HFFc6 (cell line): ENCODE data around the gene TMEM185A. TPM values are rescaled to one million over a fixed set of nuclear protein-coding genes. Genes with fewer than 3 reads are reported as not detected.

Experiments
- DNase-seq: peaks from one replicate; pipeline ENCODE4 v3.0.0-alpha.2; 2018
- H3K27ac Mint-ChIP-seq: 2 replicates; pipeline ENCODE4 v1.8.0; 2020; ENCODE audit warnings: mild to moderate bottlenecking, mixed read lengths
- H3K27me3 Mint-ChIP-seq: 2 replicates; pipeline ENCODE4 v1.8.0; 2021; ENCODE audit warnings: mild to moderate bottlenecking, moderate library complexity, mixed read lengths; ENCODE audit not compliant: insufficient read depth
- H3K36me3 Mint-ChIP-seq: 2 replicates; pipeline ENCODE4 v1.8.0; 2021; ENCODE audit warnings: low read depth, mixed read lengths
- H3K4me1 Mint-ChIP-seq: 2 replicates; pipeline ENCODE4 v1.8.0; 2020; ENCODE audit warnings: low read depth, mixed read lengths
- H3K4me3 Mint-ChIP-seq: 2 replicates; pipeline ENCODE4 v1.8.0; 2020; ENCODE audit warnings: mild to moderate bottlenecking, moderate library complexity, mixed read lengths
- H3K9me3 Mint-ChIP-seq: 2 replicates; pipeline ENCODE4 v1.8.0; 2020; ENCODE audit warnings: mild to moderate bottlenecking, mixed read lengths
- total RNA-seq, 6 experiments: library from RNA; stranded (reverse); fragmentation: NEBNext Ultra II Directional; extraction: Animal tissue kit (Norgen Biotek cat#: 25700); gene quantifications; 2 replicates in 1 of 6; 3 replicates in 5 of 6; pipeline ENCODE4 v1.2.3, GENCODE V29; 2021
- TF ChIP-seq, protein P1 (sequence below): fragments of 200-600 bp; sonication (generic); IDR thresholded peaks from 2 replicates; pipeline ENCODE4 v1.5.0; 2021; ENCODE audit warnings: antibody characterized with exemption, mild to moderate bottlenecking

The TMEM185A gene
- total RNA-seq, 6 experiments from 2014 or later: 14.7 to 19.8 (median 16.4) TPM

- no peak overlapping the region; the same call in 1 of the 2 replicates for H3K4me3 Mint-ChIP-seq
- peaks cover 14% of the 10 kb centered on the region for H3K4me1 Mint-ChIP-seq
- no peaks in the 10 kb centered on the region for H3K36me3 Mint-ChIP-seq
- H3K9me3 Mint-ChIP-seq: no peaks in the 10 kb centered on the region
- H3K27me3 Mint-ChIP-seq: peaks cover 5% of the 10 kb centered on the region
- no peak for DNase-seq
- H3K27ac Mint-ChIP-seq: no peak overlapping the region
- TF ChIP-seq, protein P1, sequence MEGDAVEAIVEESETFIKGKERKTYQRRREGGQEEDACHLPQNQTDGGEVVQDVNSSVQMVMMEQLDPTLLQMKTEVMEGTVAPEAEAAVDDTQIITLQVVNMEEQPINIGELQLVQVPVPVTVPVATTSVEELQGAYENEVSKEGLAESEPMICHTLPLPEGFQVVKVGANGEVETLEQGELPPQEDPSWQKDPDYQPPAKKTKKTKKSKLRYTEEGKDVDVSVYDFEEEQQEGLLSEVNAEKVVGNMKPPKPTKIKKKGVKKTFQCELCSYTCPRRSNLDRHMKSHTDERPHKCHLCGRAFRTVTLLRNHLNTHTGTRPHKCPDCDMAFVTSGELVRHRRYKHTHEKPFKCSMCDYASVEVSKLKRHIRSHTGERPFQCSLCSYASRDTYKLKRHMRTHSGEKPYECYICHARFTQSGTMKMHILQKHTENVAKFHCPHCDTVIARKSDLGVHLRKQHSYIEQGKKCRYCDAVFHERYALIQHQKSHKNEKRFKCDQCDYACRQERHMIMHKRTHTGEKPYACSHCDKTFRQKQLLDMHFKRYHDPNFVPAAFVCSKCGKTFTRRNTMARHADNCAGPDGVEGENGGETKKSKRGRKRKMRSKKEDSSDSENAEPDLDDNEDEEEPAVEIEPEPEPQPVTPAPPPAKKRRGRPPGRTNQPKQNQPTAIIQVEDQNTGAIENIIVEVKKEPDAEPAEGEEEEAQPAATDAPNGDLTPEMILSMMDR: no peak
Observed at GRCh38 chrX:149641835-149642234, 10.2 kb upstream of the TMEM185A start.

DNA sequence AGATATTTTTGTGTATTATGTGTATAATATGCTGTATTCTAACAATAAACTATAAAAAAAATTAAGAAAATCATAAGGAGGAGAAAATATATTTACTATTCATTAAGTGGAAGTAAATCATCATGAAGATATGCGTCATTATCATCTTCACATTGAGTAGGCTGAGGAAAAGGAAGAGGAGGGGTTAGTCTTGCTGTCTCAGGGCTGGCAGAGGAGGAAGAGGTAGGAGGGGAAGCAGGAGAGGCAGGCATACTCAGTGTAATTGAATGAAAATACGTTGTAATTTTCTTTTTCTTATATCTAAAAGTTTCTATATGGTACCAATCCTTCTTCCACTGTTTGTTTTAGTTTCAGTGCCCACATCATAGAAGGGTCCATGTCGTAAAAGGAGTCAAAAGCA lies 9.8 kb upstream of the TMEM185A start:
- Mint-ChIP-seq H3K4me1 (peaks cover 14% of the 10 kb centered on the region), H3K9me3 (no peaks in the 10 kb centered on the region), H3K4me3 (no peak overlapping the region), H3K36me3 (no peaks in the 10 kb centered on the region), H3K27ac (no peak overlapping the region), H3K27me3 (peaks cover 5% of the 10 kb centered on the region)
- no peak for DNase-seq
- TF ChIP-seq, protein P1: no peak

DNA sequence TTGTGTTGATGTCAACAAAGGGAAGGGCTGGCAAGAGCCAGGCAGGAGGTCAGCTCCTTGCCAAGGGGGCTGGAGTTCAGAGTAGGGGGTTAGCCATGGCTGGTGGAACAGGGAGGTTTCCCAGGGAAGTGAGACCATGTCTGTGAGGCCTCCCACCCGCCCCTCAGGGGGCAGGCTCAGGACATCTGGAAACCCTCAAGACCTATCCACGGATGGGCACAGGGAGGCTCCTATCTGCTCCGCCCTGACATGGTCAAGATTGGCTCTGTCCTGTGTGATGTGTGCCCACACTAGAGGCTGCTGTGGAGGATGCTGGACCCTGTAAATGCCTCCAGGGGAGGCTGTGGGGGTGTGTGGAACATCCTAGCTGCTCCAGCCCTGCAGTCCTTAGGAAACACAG lies 8.0 kb upstream of the TMEM185A start:
- Mint-ChIP-seq H3K27ac (no peak overlapping the region), H3K4me1 (peaks cover 14% of the 10 kb centered on the region), H3K27me3 (peaks cover 10% of the 10 kb centered on the region), H3K36me3 (no peaks in the 10 kb centered on the region), H3K4me3 (no peak overlapping the region), H3K9me3 (no peaks in the 10 kb centered on the region)
- no peak for DNase-seq
- TF ChIP-seq, protein P1: no peak

DNA sequence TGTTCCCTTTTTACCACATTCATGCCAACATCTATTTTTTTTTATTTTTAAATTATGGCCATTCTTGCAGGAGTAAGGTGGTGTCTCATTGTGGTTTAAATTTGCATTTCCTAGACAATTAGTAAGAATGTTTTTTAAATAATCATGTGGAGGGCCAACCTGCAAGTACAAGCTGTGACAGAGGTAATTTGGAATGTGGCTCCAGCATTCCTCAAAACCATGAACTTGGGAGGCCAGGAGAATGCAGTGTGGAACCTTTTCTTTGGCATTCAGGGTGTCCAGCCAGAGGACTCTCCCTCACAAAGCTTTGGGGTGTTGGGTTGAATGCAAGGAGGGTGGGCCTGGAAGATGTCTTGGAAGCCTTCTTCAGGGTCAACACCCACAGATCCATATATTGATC lies 7.3 kb upstream of the TMEM185A start:
- Mint-ChIP-seq H3K9me3 (no peaks in the 10 kb centered on the region), H3K27ac (no peak overlapping the region), H3K4me1 (peaks cover 14% of the 10 kb centered on the region), H3K27me3 (peaks cover 14% of the 10 kb centered on the region), H3K4me3 (no peak overlapping the region), H3K36me3 (no peaks in the 10 kb centered on the region)
- TF ChIP-seq, protein P1: no peak
- DNase-seq: peak; percentile 15

DNA sequence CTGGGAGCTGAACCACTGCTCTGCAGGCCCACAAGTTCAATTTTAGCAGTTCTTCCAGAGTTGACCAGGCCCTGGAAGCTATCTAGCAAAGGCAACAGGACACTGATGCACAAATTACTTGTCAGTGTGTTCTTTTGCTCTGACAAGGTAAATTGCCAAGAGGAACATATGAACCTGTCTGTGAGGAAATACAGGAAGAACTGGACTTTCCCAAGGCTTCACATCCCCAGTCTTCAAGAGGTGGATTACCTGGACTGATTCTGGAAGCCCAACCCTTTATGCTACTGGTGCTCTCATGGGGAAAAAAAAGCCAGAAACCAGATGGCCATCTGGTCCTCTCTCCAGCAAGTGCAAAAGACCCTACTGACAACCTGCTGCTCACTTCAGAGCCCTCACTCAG lies 1.9 kb upstream of the TMEM185A start:
- Mint-ChIP-seq H3K36me3 (no peaks in the 10 kb centered on the region), H3K27me3 (peaks cover 11% of the 10 kb centered on the region), H3K27ac (no peak overlapping the region), H3K4me1 (peaks cover 23% of the 10 kb centered on the region), H3K4me3 (no peak overlapping the region), H3K9me3 (no peaks in the 10 kb centered on the region)
- DNase-seq: no peak
- TF ChIP-seq, protein P1: no peak
